ENCODE measurements around the gene CFAP221.

GRCh38 chr2:119650206-119650605 is 106.0 kb downstream of the CFAP221 start:
- no peak for TF ChIP-seq CTCF (IDR thresholded peaks at IDR 0.05)
- no peak for TF ChIP-seq POLR2AphosphoS5 (IDR thresholded peaks at IDR 0.05)

Measured in gastroesophageal sphincter (tissue), 3 donors.